Keratinocyte (primary cell): ENCODE results near the gene POU6F2. TPM values are rescaled to one million over a fixed set of nuclear protein-coding genes. Genes with fewer than 3 reads are reported as not detected.

Experiments used
- DNase-seq: peaks from one replicate; pipeline ENCODE4 v3.0.0-alpha.2; 2011; ENCODE audit warnings: low read depth, missing footprints, low spot score
- FAIRE-seq: peaks from 2 replicates; lab custom pipeline; 2011; peaks lifted over from hg19 to GRCh38; lab: Jason Lieb, UNC
- H2AFZ ChIP-seq: 2 replicates; pipeline ENCODE4 v1.6.0; 2012; ENCODE audit warnings: low read length, control low read depth, inconsistent platforms; ENCODE audit not compliant: control insufficient read depth
- H3K27ac ChIP-seq: 2 replicates; pipeline ENCODE4 v1.5.1; 2011; ENCODE audit warnings: low read length; ENCODE audit not compliant: control insufficient read depth, insufficient read depth
- H3K27me3 ChIP-seq: 3 replicates; pipeline ENCODE4 v1.6.0; 2011; ENCODE audit warnings: low read length; ENCODE audit not compliant: control insufficient read depth, insufficient read depth; ENCODE audit errors: extremely low read depth
- H3K36me3 ChIP-seq, 2 experiments: 2 replicates in 1 of 2; 3 replicates in 1 of 2; pipeline ENCODE4 v1.5.1; 2011; ENCODE audit warnings: low read length in 2 of 2, mild to moderate bottlenecking in 1 of 2; ENCODE audit not compliant: control insufficient read depth in 2 of 2, insufficient read depth in 2 of 2; ENCODE audit errors: extremely low read depth in 1 of 2
- H3K4me1 ChIP-seq: 3 replicates; pipeline ENCODE4 v1.5.1; 2011; ENCODE audit warnings: low read length; ENCODE audit not compliant: control insufficient read depth, insufficient read depth; ENCODE audit errors: extremely low read depth
- H3K4me2 ChIP-seq: 3 replicates; pipeline ENCODE4 v1.6.0; 2011; ENCODE audit warnings: low read depth, low read length; ENCODE audit not compliant: control insufficient read depth, insufficient read depth; ENCODE audit errors: extremely low read depth
- H3K4me3 ChIP-seq, 3 experiments: fragments of 200-600 bp in 1 of 3; sonication (generic) in 1 of 3; 2 replicates in 2 of 3; 3 replicates in 1 of 3; pipeline ENCODE4 v1.5.1; 2011 to 2016; ENCODE audit warnings: low read length in 3 of 3, mild to moderate bottlenecking in 3 of 3, control low read depth in 2 of 3, inconsistent platforms in 1 of 3, low read depth in 1 of 3, mixed read lengths in 1 of 3, mixed run types in 1 of 3, moderate library complexity in 1 of 3; ENCODE audit not compliant: control insufficient read depth in 2 of 3, insufficient read depth in 2 of 3; ENCODE audit errors: extremely low read depth in 1 of 3
- H3K79me2 ChIP-seq: 2 replicates; pipeline ENCODE4 v1.6.0; 2012; ENCODE audit warnings: low read length; ENCODE audit not compliant: control insufficient read depth, insufficient read depth
- H3K9ac ChIP-seq: 3 replicates; pipeline ENCODE4 v1.6.0; 2011; ENCODE audit warnings: low read length; ENCODE audit not compliant: control insufficient read depth, insufficient read depth; ENCODE audit errors: extremely low read depth
- H3K9me1 ChIP-seq: 3 replicates; pipeline ENCODE4 v1.6.0; 2011; ENCODE audit warnings: low read length; ENCODE audit not compliant: control insufficient read depth, insufficient read depth; ENCODE audit errors: extremely low read depth
- H3K9me3 ChIP-seq: 2 replicates; pipeline ENCODE4 v1.5.1; 2012; ENCODE audit warnings: low read depth, low read length; ENCODE audit not compliant: control insufficient read depth
- H4K20me1 ChIP-seq: 3 replicates; pipeline ENCODE4 v1.6.0; 2011; ENCODE audit warnings: low read length; ENCODE audit not compliant: control insufficient read depth, insufficient read depth; ENCODE audit errors: extremely low read depth
- CTCF ChIP-seq, 3 experiments: IDR thresholded peaks in 1 of 3; conservative IDR thresholded peaks in 1 of 3; optimal IDR thresholded peaks in 1 of 3; 2 replicates in 2 of 3; 3 replicates in 1 of 3; pipeline versions ENCODE3 to v1.5.1; 2011; ENCODE audit warnings: low read length in 3 of 3, mild to moderate bottlenecking in 3 of 3, moderate library complexity in 2 of 3, control low read depth in 1 of 3, inconsistent platforms in 1 of 3; ENCODE audit not compliant: insufficient read depth in 2 of 3; ENCODE audit errors: extremely low read depth in 1 of 3
- EZH2 ChIP-seq: IDR thresholded peaks from one replicate; pipeline ENCODE4 v1.6.1; 2012; ENCODE audit warnings: inconsistent platforms, mild to moderate bottlenecking, low read length, moderate library complexity
- dilution Hi-C: fragments of 300-500 bp; cut with MboI; formaldehyde crosslinking; loops from one replicate; pipeline ENCODE4 v1.7.0; 2020; ENCODE audit warnings: low sequenced_read_pairs; ENCODE audit not compliant: extremely low pct_ligation_motif_present
- polyA plus RNA-seq, 5 experiments: library from polyadenylated mRNA; depleted of rRNA in 3 of 5; stranded (reverse) in 3 of 5; stranded (forward) in 1 of 5; unstranded in 1 of 5; fragments of >200 nt; gene quantifications; 1 replicate in 1 of 5; 2 replicates in 3 of 5; 3 replicates in 1 of 5; pipeline versions ENCODE4 v1.2.1 to v1.2.3, GENCODE V29; 2011 to 2012; ENCODE audit warnings: missing spikeins in 2 of 5, low read depth in 1 of 5, low replicate concordance in 1 of 5

The POU6F2 gene
- polyA plus RNA-seq, 1 donor (not counting 4 experiments of a cell fraction or from before 2014, with no cell fraction given): not detected

GRCh38 chr7:39247576-39247975, 269.9 kb downstream of the POU6F2 start:
- dilution Hi-C loops: no loop called here
- H3K27me3 ChIP-seq: no peaks in the 10 kb centered on the region

GRCh38 chr7:39248041-39248691, 270.5 kb downstream of the POU6F2 start:
- TF ChIP-seq CTCF (optimal IDR thresholded peaks at IDR 0.05 in 1 of 3, IDR thresholded peaks at IDR 0.05 in 1 of 3, conservative IDR thresholded peaks at IDR 0.05 in 1 of 3; ENCODE audit: extremely low read depth in 1 of 3, insufficient read depth in 2 of 3, low read length in 3 of 3) (no peak), EZH2 (no peak)
- Histone ChIP-seq H3K4me1 (no peaks in the 10 kb centered on the region), H4K20me1 (no peaks in the 10 kb centered on the region), H3K79me2 (no peaks in the 10 kb centered on the region), H3K9ac (no peak overlapping the region), H3K27me3 (no peaks in the 10 kb centered on the region), H3K4me3 (no peak overlapping the region), H2AFZ (no peak overlapping the region), H3K9me3 (no peaks in the 10 kb centered on the region), H3K36me3 (no peaks in the 10 kb centered on the region), H3K9me1 (no peaks in the 10 kb centered on the region), H3K27ac (no peak overlapping the region), H3K4me2 (no peak overlapping the region)
- dilution Hi-C loops: no loop called here
- FAIRE-seq (no peak), DNase-seq (no peak)

More at GRCh38 chr7:39247576-39247975, 269.9 kb downstream of the POU6F2 start:
- no peak for DNase-seq
- FAIRE-seq: no peak
- H3K4me3 ChIP-seq: no peak overlapping the region
- H3K79me2 ChIP-seq: no peaks in the 10 kb centered on the region
- no peak overlapping the region for H2AFZ ChIP-seq
- H3K9me3 ChIP-seq: no peaks in the 10 kb centered on the region
- H3K4me2 ChIP-seq: no peak overlapping the region
- H3K27ac ChIP-seq: no peak overlapping the region
- no peaks in the 10 kb centered on the region for H3K4me1 ChIP-seq
- TF ChIP-seq EZH2 (no peak), CTCF (optimal IDR thresholded peaks at IDR 0.05 in 1 of 3, IDR thresholded peaks at IDR 0.05 in 1 of 3, conservative IDR thresholded peaks at IDR 0.05 in 1 of 3; ENCODE audit: extremely low read depth in 1 of 3, insufficient read depth in 2 of 3, low read length in 3 of 3) (no peak)
- no peaks in the 10 kb centered on the region for H3K36me3 ChIP-seq
- H3K9ac ChIP-seq: no peak overlapping the region
- no peaks in the 10 kb centered on the region for H3K9me1 ChIP-seq
- no peaks in the 10 kb centered on the region for H4K20me1 ChIP-seq
